HG03108 (cell line): ENCODE results near the gene RNPC3.
"Not testable (repeated sequence)": the region's sequence is repeated elsewhere in the genome, so short reads cannot be mapped to it uniquely, and the experiment has no call there.

ENCODE experiments used
- ATAC-seq: cut with Tn5 transposase; IDR thresholded peaks from one replicate; pipeline ENCODE4 v1.9.1; 2021; ENCODE audit warnings: moderate library complexity; ENCODE audit not compliant: unreplicated experiment

RNPC3 gene

GRCh38 chr1:103547840-103548239 lies 22.3 kb downstream of the RNPC3 start:
- ATAC-seq: no peak

- ATAC-seq: no peak
These were observed 34.9 kb downstream of the RNPC3 start for GRCh38 chr1:103560427-103560826.

GRCh38 chr1:103561124-103561523 lies 35.6 kb downstream of the RNPC3 start:
- ATAC-seq: not testable (repeated sequence)

- peak; percentile 83 for ATAC-seq
These were observed 36.3 kb downstream of the RNPC3 start for GRCh38 chr1:103561643-103562395.

- ATAC-seq: no peak
These were observed 37.6 kb downstream of the RNPC3 start for GRCh38 chr1:103563056-103563455.

GRCh38 chr1:103569493-103569892 lies 44.0 kb downstream of the RNPC3 start:
- no peak for ATAC-seq

- not testable (repeated sequence) for ATAC-seq
These were observed 45.8 kb downstream of the RNPC3 start, which contains the start of gene AMY2B for GRCh38 chr1:103571289-103571688. Gene AMY2B, plus strand, starts transcription at chr1:103571589. Its CDS starts 14 bp downstream, at chr1:103571603.

GRCh38 chr1:103576065-103576464 lies 50.6 kb downstream of the RNPC3 start:
- ATAC-seq: no peak

DNA sequence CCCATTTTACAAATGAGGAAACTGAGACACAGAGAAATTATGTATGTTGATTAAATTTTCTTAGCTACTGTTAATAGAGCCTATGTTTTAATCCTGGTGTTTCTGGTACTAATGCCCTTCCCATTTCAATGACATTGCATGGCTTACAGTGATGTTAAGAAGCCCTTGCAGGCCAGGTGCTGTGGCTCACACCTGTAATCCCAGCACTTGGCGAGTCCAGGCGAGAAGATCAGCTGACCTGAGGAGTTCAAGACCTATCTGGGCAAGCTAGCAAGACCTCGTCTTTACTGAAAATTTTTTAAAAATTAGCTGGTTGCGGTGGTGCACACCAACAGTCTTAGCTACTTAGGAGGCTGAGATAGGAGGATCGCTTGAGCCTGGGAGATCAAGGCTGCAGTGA lies 51.3 kb downstream of the RNPC3 start:
- ATAC-seq: not testable (repeated sequence)

- ATAC-seq: no peak
These were observed 57.0 kb downstream of the RNPC3 start for GRCh38 chr1:103582464-103582863.

DNA sequence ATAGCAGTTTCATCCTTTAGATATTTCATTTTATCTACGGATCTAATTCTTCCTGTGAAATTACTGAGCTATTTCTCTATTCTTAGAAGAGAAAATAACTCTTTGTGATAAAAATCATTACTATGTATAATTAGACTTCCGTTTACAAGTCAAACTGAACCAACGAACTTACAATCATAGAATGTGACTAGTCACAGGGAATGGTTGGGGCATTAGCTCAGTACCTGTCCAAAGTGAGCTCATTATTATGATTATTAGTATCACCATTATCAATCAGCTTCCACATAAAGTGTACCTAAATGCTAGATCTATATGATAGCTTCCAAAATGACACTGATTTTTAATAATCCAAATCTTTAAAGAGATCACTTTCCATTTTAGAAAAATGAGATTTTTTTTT lies 58.4 kb downstream of the RNPC3 start:
- ATAC-seq: no peak

- no peak for ATAC-seq
These were observed 59.0 kb downstream of the RNPC3 start for GRCh38 chr1:103584537-103584936.

DNA sequence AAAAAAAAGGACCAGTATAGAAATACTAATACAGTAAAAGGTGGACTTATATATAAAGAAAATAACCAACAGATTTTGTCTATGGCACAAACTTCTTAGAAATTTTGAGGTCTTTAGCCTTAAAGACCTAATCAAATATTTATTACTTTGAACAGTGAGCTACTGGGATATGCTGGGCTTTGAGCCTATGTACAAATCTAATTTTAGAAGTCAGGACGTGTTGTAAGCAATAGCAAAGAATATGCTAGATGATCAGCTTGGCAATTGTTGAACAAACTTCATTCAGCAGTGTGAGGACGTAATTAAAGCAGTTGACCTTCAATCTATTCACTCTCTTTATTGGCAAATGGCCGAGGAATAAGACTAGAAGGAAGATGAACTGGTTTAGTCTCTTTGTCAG lies 77.2 kb downstream of the RNPC3 start:
- not testable (repeated sequence) for ATAC-seq
